ENCODE data around the gene ARID5B.

- TF ChIP-seq REST (IDR thresholded peaks at IDR 0.05; ENCODE audit: unreplicated experiment), result no peak
- no peak for TF ChIP-seq CTCF (conservative IDR thresholded peaks at IDR 0.05; ENCODE audit: low read depth in 2 of 2)
- TF ChIP-seq ETS1 (IDR thresholded peaks at IDR 0.05), result no peak
- no peak for TF ChIP-seq JUNB (IDR thresholded peaks at IDR 0.05; ENCODE audit: unreplicated experiment)
- no peak for TF ChIP-seq POLR2AphosphoS5 (IDR thresholded peaks at IDR 0.05; ENCODE audit: low read depth)
- no peak for TF ChIP-seq EZH2 (IDR thresholded peaks at IDR 0.05; ENCODE audit: low read depth, unreplicated experiment)
- no peak for TF ChIP-seq NANOG (IDR thresholded peaks at IDR 0.05; ENCODE audit: borderline replicate concordance)
- no peak for TF ChIP-seq CREB1 (CRISPR knock-in tag; IDR thresholded peaks at IDR 0.05; ENCODE audit: low read depth)
- no peak for TF ChIP-seq STAT1 (IDR thresholded peaks at IDR 0.05; ENCODE audit: unreplicated experiment)
- TF ChIP-seq EZH2phosphoT487 (IDR thresholded peaks at IDR 0.05; ENCODE audit: unreplicated experiment), result no peak
Observed at GRCh38 chr10:62131724-62132123, 230.2 kb downstream of the ARID5B start.

All from GM23338 (cell line).